ENCODE results near the gene ATP10B. TPM values are rescaled to one million over a fixed set of nuclear protein-coding genes. Genes with fewer than 3 reads are reported as not detected.

The ATP10B gene
- total RNA-seq, 2 experiments from 2014 or later = not detected

GRCh38 chr5:160788102-160788660 is 63.8 kb downstream of the ATP10B start:
- Histone ChIP-seq H3K4me2 (ENCODE audit: low read length) (no peak overlapping the region), H3K9me2 (ENCODE audit: insufficient read depth, low read length) (no peaks in the 10 kb centered on the region), H3K36me3 (ENCODE audit: insufficient read depth, low read length) (no peaks in the 10 kb centered on the region), H3K27ac (ENCODE audit: low read depth, low read length, poor library complexity, severe bottlenecking) (no peak overlapping the region), H3K4me1 (ENCODE audit: insufficient read depth, low read length, poor library complexity, severe bottlenecking) (no peaks in the 10 kb centered on the region), H3K9me3 (ENCODE audit: low read length) (no peaks in the 10 kb centered on the region), H4K20me1 (ENCODE audit: insufficient read depth, low read length) (no peaks in the 10 kb centered on the region), H2AFZ (ENCODE audit: low read length) (no peak overlapping the region), H3K79me2 (ENCODE audit: insufficient read depth, low read depth, low read length) (no peaks in the 10 kb centered on the region), H3K4me3 (ENCODE audit: low read depth, low read length, poor library complexity, severe bottlenecking) (no peak overlapping the region)
- ChIA-PET POLR2A (interaction anchor here (0.5 kb wide), 1 partner anchor 11 kb away, joined by 4 read pairs; no protein-coding TSS in a partner anchor), CTCF (ENCODE audit: unreplicated experiment) (no interaction called here)
- no peak for DNase-seq (ENCODE audit: low spot score)
- no TSS peak for BruUV-seq (replicated peaks)
- TF ChIP-seq EZH2phosphoT487 (IDR thresholded peaks at IDR 0.05; ENCODE audit: borderline replicate concordance, low read depth, low read length) (no peak), CTCF (conservative IDR thresholded peaks at IDR 0.05; ENCODE audit: low read length) (no peak)
- intact Hi-C loops (cut with micrococcal nuclease; ENCODE audit: unreplicated experiment) = loop anchor here (5.0 kb wide), 1 partner anchor 351 kb away; no protein-coding TSS in a partner anchor

GRCh38 chr5:160787240-160787639 is 64.8 kb downstream of the ATP10B start:
- Histone ChIP-seq H3K4me2 (ENCODE audit: low read length) (no peak overlapping the region), H3K4me1 (ENCODE audit: insufficient read depth, low read length, poor library complexity, severe bottlenecking) (no peaks in the 10 kb centered on the region), H2AFZ (ENCODE audit: low read length) (no peak overlapping the region), H3K9me2 (ENCODE audit: insufficient read depth, low read length) (no peaks in the 10 kb centered on the region), H3K79me2 (ENCODE audit: insufficient read depth, low read depth, low read length) (no peaks in the 10 kb centered on the region), H3K36me3 (ENCODE audit: insufficient read depth, low read length) (no peaks in the 10 kb centered on the region), H3K27ac (ENCODE audit: low read depth, low read length, poor library complexity, severe bottlenecking) (no peak overlapping the region), H3K9me3 (ENCODE audit: low read length) (no peaks in the 10 kb centered on the region), H3K4me3 (ENCODE audit: low read depth, low read length, poor library complexity, severe bottlenecking) (no peak overlapping the region), H4K20me1 (ENCODE audit: insufficient read depth, low read length) (no peaks in the 10 kb centered on the region)
- CTCF ChIA-PET (ENCODE audit: unreplicated experiment) = no interaction called here
- TF ChIP-seq EZH2phosphoT487 (IDR thresholded peaks at IDR 0.05; ENCODE audit: borderline replicate concordance, low read depth, low read length) = no peak
- peak; percentile 54 for TF ChIP-seq CTCF (conservative IDR thresholded peaks at IDR 0.05; ENCODE audit: low read length)
- POLR2A ChIA-PET = no interaction called here
- BruUV-seq (replicated peaks) = no TSS peak
- DNase-seq (ENCODE audit: low spot score) = peak; percentile 8
- intact Hi-C loops (cut with micrococcal nuclease; ENCODE audit: unreplicated experiment) = loop anchor here (5.0 kb wide), 1 partner anchor 350 kb away; no protein-coding TSS in a partner anchor

- Histone ChIP-seq H3K4me2 (ENCODE audit: low read length) (no peak overlapping the region), H4K20me1 (ENCODE audit: insufficient read depth, low read length) (no peaks in the 10 kb centered on the region), H3K79me2 (ENCODE audit: insufficient read depth, low read depth, low read length) (no peaks in the 10 kb centered on the region), H3K36me3 (ENCODE audit: insufficient read depth, low read length) (no peaks in the 10 kb centered on the region), H3K9me2 (ENCODE audit: insufficient read depth, low read length) (no peaks in the 10 kb centered on the region), H2AFZ (ENCODE audit: low read length) (no peak overlapping the region), H3K9me3 (ENCODE audit: low read length) (no peaks in the 10 kb centered on the region), H3K4me1 (ENCODE audit: insufficient read depth, low read length, poor library complexity, severe bottlenecking) (no peaks in the 10 kb centered on the region), H3K4me3 (ENCODE audit: low read depth, low read length, poor library complexity, severe bottlenecking) (no peak overlapping the region), H3K27ac (ENCODE audit: low read depth, low read length, poor library complexity, severe bottlenecking) (no peak overlapping the region)
- BruUV-seq (replicated peaks) = no TSS peak
- DNase-seq (ENCODE audit: low spot score) = no peak
- CTCF ChIA-PET (ENCODE audit: unreplicated experiment) = no interaction called here
- TF ChIP-seq CTCF (conservative IDR thresholded peaks at IDR 0.05; ENCODE audit: low read length) (no peak), EZH2phosphoT487 (IDR thresholded peaks at IDR 0.05; ENCODE audit: borderline replicate concordance, low read depth, low read length) (no peak)
- intact Hi-C loops (cut with micrococcal nuclease; ENCODE audit: unreplicated experiment) = no loop called here
- POLR2A ChIA-PET = interaction anchor here (0.8 kb wide), 1 partner anchor 241 kb away, joined by 3 read pairs; no protein-coding TSS in a partner anchor
These were observed 77.2 kb downstream of the ATP10B start for GRCh38 chr5:160774666-160775315.
